ENCODE results near the gene PBXIP1.

DNA sequence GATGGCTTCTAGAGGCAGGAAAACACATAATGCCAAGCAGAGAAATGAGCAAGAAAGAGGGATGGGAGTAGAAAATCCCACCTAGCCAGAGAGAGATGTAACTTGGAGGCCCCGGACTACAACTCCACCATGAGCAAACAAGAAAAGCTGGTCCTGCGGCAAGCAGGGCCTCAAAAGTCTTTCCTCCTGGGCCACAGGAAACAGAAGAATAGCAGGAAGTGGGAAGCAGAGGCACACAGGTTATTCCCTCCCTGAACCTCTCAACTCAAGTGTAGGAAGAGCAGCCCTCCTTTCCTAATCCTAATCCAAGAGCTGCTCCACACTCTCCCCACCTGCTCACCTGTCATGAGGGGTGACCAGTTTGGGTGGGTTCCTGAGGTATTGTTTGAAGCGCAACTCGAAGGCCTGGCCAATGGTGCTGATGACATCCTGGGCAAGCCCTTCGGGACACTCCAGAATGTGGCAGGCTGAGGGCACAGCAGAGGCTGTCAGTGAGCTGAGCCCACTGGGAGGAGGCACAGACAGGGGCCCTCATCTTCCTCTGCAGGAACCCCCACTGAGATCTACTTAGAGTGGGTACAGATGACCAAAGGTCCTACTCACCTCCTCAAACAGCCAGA is 11.5 kb upstream of the PBXIP1 start:
- TF ChIP-seq, protein P1, sequence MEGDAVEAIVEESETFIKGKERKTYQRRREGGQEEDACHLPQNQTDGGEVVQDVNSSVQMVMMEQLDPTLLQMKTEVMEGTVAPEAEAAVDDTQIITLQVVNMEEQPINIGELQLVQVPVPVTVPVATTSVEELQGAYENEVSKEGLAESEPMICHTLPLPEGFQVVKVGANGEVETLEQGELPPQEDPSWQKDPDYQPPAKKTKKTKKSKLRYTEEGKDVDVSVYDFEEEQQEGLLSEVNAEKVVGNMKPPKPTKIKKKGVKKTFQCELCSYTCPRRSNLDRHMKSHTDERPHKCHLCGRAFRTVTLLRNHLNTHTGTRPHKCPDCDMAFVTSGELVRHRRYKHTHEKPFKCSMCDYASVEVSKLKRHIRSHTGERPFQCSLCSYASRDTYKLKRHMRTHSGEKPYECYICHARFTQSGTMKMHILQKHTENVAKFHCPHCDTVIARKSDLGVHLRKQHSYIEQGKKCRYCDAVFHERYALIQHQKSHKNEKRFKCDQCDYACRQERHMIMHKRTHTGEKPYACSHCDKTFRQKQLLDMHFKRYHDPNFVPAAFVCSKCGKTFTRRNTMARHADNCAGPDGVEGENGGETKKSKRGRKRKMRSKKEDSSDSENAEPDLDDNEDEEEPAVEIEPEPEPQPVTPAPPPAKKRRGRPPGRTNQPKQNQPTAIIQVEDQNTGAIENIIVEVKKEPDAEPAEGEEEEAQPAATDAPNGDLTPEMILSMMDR (IDR thresholded peaks at IDR 0.05), result no peak
- no peak for TF ChIP-seq POLR2A (IDR thresholded peaks at IDR 0.05)
